GM12873 (cell line): ENCODE results near the gene MGAT5B.

Experiments
- CTCF ChIP-seq: IDR thresholded peaks from 2 replicates; pipeline ENCODE4 v1.5.1; 2012; ENCODE audit warnings: low read depth, mild to moderate bottlenecking, moderate library complexity, low read length, control low read depth; ENCODE audit not compliant: insufficient read depth; ENCODE audit errors: missing control alignments

The MGAT5B gene

GRCh38 chr17:76827736-76828135 is 40.5 kb upstream of the MGAT5B start:
- TF ChIP-seq CTCF: no peak

GRCh38 chr17:76830987-76831715 is 37.1 kb upstream of the MGAT5B start:
- TF ChIP-seq CTCF: no peak

- no peak for TF ChIP-seq CTCF
Measured at GRCh38 chr17:76833034-76833644, 35.1 kb upstream of the MGAT5B start.

GRCh38 chr17:76833747-76834146 is 34.5 kb upstream of the MGAT5B start:
- no peak for TF ChIP-seq CTCF

- no peak for TF ChIP-seq CTCF
Measured at GRCh38 chr17:76834870-76835269, 33.3 kb upstream of the MGAT5B start.

- TF ChIP-seq CTCF: no peak
Measured at GRCh38 chr17:76840443-76840767, 27.8 kb upstream of the MGAT5B start.

- no peak for TF ChIP-seq CTCF
Measured at GRCh38 chr17:76840884-76841775, 27.1 kb upstream of the MGAT5B start.
